ENCODE results near the gene TTC23.

GRCh38 chr15:99132634-99133287 is 116.6 kb downstream of the TTC23 start:
- TF ChIP-seq, protein P1, sequence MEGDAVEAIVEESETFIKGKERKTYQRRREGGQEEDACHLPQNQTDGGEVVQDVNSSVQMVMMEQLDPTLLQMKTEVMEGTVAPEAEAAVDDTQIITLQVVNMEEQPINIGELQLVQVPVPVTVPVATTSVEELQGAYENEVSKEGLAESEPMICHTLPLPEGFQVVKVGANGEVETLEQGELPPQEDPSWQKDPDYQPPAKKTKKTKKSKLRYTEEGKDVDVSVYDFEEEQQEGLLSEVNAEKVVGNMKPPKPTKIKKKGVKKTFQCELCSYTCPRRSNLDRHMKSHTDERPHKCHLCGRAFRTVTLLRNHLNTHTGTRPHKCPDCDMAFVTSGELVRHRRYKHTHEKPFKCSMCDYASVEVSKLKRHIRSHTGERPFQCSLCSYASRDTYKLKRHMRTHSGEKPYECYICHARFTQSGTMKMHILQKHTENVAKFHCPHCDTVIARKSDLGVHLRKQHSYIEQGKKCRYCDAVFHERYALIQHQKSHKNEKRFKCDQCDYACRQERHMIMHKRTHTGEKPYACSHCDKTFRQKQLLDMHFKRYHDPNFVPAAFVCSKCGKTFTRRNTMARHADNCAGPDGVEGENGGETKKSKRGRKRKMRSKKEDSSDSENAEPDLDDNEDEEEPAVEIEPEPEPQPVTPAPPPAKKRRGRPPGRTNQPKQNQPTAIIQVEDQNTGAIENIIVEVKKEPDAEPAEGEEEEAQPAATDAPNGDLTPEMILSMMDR (optimal IDR thresholded peaks at IDR 0.05 in 1 of 3, IDR thresholded peaks at IDR 0.05 in 1 of 3, conservative IDR thresholded peaks at IDR 0.05 in 1 of 3; ENCODE audit: extremely low read depth in 1 of 3, insufficient read depth in 2 of 3, low read length in 3 of 3): no peak
- TF ChIP-seq EZH2 (IDR thresholded peaks at IDR 0.05; ENCODE audit: low read length): no peak
